MM.1S (cell line): ENCODE measurements around the gene ITFG1.

ENCODE experiments used
- DNase-seq: peaks from one replicate; pipeline ENCODE4 v3.0.0-alpha.2; 2015
- H2AFZ ChIP-seq: fragments of 300-600 bp; sonication (generic); 2 replicates; pipeline ENCODE4 v1.6.0; 2016; ENCODE audit warnings: antibody characterized with exemption, low read length
- H3F3A ChIP-seq: fragments of 300-600 bp; sonication (generic); 2 replicates; pipeline ENCODE4 v1.6.1; 2016; ENCODE audit warnings: mild to moderate bottlenecking, antibody characterized with exemption, low read length, moderate library complexity, mixed read lengths; ENCODE audit not compliant: insufficient read depth
- H3K27ac ChIP-seq: fragments of 300-600 bp; sonication (generic); 2 replicates; pipeline ENCODE4 v1.5.1; 2016; ENCODE audit warnings: mild to moderate bottlenecking, low read length
- H3K27me3 ChIP-seq: fragments of 300-600 bp; sonication (generic); replicated peaks from 2 replicates; pipeline ENCODE4 v1.6.0; 2016; ENCODE audit warnings: low read length; ENCODE audit not compliant: insufficient read depth
- H3K36me3 ChIP-seq: fragments of 300-600 bp; sonication (generic); replicated peaks from 2 replicates; pipeline ENCODE4 v1.6.1; 2016; ENCODE audit warnings: mild to moderate bottlenecking, low read length, mixed read lengths; ENCODE audit not compliant: insufficient read depth
- H3K4me1 ChIP-seq: fragments of 300-600 bp; sonication (generic); 2 replicates; pipeline ENCODE4 v1.6.1; 2016; ENCODE audit warnings: low read length, mixed read lengths
- H3K4me2 ChIP-seq: fragments of 300-600 bp; sonication (generic); 2 replicates; pipeline ENCODE4 v1.6.0; 2016; ENCODE audit warnings: low read depth, low read length
- H3K4me3 ChIP-seq: fragments of 300-600 bp; sonication (generic); 2 replicates; pipeline ENCODE4 v1.5.1; 2016; ENCODE audit warnings: low read length, mixed read lengths
- H3K79me2 ChIP-seq: fragments of 300-600 bp; sonication (generic); 2 replicates; pipeline ENCODE4 v1.6.1; 2016; ENCODE audit warnings: mixed run types, low read length, mixed read lengths
- H3K9ac ChIP-seq: fragments of 300-600 bp; sonication (generic); 2 replicates; pipeline ENCODE4 v1.6.1; 2016; ENCODE audit warnings: low read length, mixed read lengths
- H3K9me2 ChIP-seq: fragments of 300-600 bp; sonication (generic); replicated peaks from 2 replicates; pipeline ENCODE4 v1.6.1; 2016; ENCODE audit warnings: mild to moderate bottlenecking, low read length, mixed read lengths; ENCODE audit not compliant: insufficient read depth
- H3K9me3 ChIP-seq: fragments of 300-600 bp; sonication (generic); replicated peaks from 2 replicates; pipeline ENCODE4 v1.6.1; 2016; ENCODE audit warnings: mild to moderate bottlenecking, low read length, mixed read lengths; ENCODE audit not compliant: insufficient read depth
- H4K20me1 ChIP-seq: fragments of 300-600 bp; sonication (generic); 2 replicates; pipeline ENCODE4 v1.6.1; 2016; ENCODE audit warnings: mild to moderate bottlenecking, low read length, moderate library complexity, mixed read lengths; ENCODE audit not compliant: insufficient read depth
- CTCF ChIP-seq: fragments of 300-600 bp; sonication (generic); IDR thresholded peaks from 2 replicates; pipeline ENCODE4 v1.5.1; 2016; ENCODE audit warnings: antibody characterized with exemption, low read length, mixed read lengths
- EZH2 ChIP-seq: fragments of 300-600 bp; sonication (generic); optimal IDR thresholded peaks from 2 replicates; pipeline ENCODE3; 2017; ENCODE audit warnings: low read depth, mild to moderate bottlenecking, antibody characterized with exemption, low read length, mixed read lengths
- EZH2phosphoT487 ChIP-seq: fragments of 300-600 bp; sonication (generic); IDR thresholded peaks from 2 replicates; pipeline ENCODE4 v1.6.1; 2018; ENCODE audit warnings: antibody characterized with exemption, low read length

Gene ITFG1

GRCh38 chr16:47499080-47499699 is 38.3 kb upstream of the ITFG1 start:
- Histone ChIP-seq H3K4me1 (no peaks in the 10 kb centered on the region), H3K36me3 (no peaks in the 10 kb centered on the region; the same call in 1 of the 2 replicates), H3F3A (0 out of 2 replicates have a peak, but pooled peaks cover 3% of the 10 kb centered on the region), H3K4me3 (no peak overlapping the region), H3K4me2 (no peak overlapping the region), H3K27me3 (no peaks in the 10 kb centered on the region), H3K79me2 (peaks cover 9% of the 10 kb centered on the region; the same call in 1 of the 2 replicates), H2AFZ (no peak overlapping the region), H3K27ac (no peak overlapping the region), H3K9me2 (no peaks in the 10 kb centered on the region), H3K9ac (no peak overlapping the region), H4K20me1 (no peaks in the 10 kb centered on the region), H3K9me3 (no peaks in the 10 kb centered on the region)
- TF ChIP-seq EZH2 (no peak), EZH2phosphoT487 (no peak), CTCF (no peak)
- no peak for DNase-seq

- DNase-seq: peak; percentile 21
- Histone ChIP-seq H4K20me1 (no peaks in the 10 kb centered on the region), H3K4me1 (peaks cover 3% of the 10 kb centered on the region), H3K36me3 (no peaks in the 10 kb centered on the region), H3K9ac (no peak overlapping the region), H3K79me2 (peaks cover 13% of the 10 kb centered on the region; the same call in 1 of the 2 replicates), H2AFZ (no peak overlapping the region), H3K27me3 (no peaks in the 10 kb centered on the region), H3K4me2 (peak overlapping the region; percentile 58), H3K9me3 (no peaks in the 10 kb centered on the region), H3F3A (peaks cover 8% of the 10 kb centered on the region; the same call in 1 of the 2 replicates), H3K4me3 (no peak overlapping the region), H3K27ac (no peak overlapping the region; the same call in 1 of the 2 replicates), H3K9me2 (no peaks in the 10 kb centered on the region)
- no peak for TF ChIP-seq EZH2phosphoT487
- no peak for TF ChIP-seq CTCF
- no peak for TF ChIP-seq EZH2
Observed at GRCh38 chr16:47493381-47494337, 32.8 kb upstream of the ITFG1 start.

- H3K9me3 ChIP-seq: no peaks in the 10 kb centered on the region
- H3K27me3 ChIP-seq: no peaks in the 10 kb centered on the region
- no peak overlapping the region for H3K9ac ChIP-seq
- DNase-seq: no peak
- TF ChIP-seq CTCF (no peak), EZH2phosphoT487 (no peak), EZH2 (no peak)
- H3K4me1 ChIP-seq: peaks cover 3% of the 10 kb centered on the region
- H2AFZ ChIP-seq: no peak overlapping the region
- peaks cover 18% of the 10 kb centered on the region; the same call in 1 of the 2 replicates for H3K79me2 ChIP-seq
- peaks cover 8% of the 10 kb centered on the region; the same call in 1 of the 2 replicates for H3F3A ChIP-seq
- H4K20me1 ChIP-seq: no peaks in the 10 kb centered on the region
- H3K4me2 ChIP-seq: no peak overlapping the region
- H3K36me3 ChIP-seq: no peaks in the 10 kb centered on the region
- no peaks in the 10 kb centered on the region for H3K9me2 ChIP-seq
- H3K4me3 ChIP-seq: no peak overlapping the region
- H3K27ac ChIP-seq: no peak overlapping the region
Observed at GRCh38 chr16:47492428-47493377, 31.8 kb upstream of the ITFG1 start.
